ENCODE results near the gene CPNE8. TPM values are rescaled to one million over a fixed set of nuclear protein-coding genes. Genes with fewer than 3 reads are reported as not detected.

CPNE8 gene
- total RNA-seq: 6.5 and 8.1 TPM in 2 replicates

DNA sequence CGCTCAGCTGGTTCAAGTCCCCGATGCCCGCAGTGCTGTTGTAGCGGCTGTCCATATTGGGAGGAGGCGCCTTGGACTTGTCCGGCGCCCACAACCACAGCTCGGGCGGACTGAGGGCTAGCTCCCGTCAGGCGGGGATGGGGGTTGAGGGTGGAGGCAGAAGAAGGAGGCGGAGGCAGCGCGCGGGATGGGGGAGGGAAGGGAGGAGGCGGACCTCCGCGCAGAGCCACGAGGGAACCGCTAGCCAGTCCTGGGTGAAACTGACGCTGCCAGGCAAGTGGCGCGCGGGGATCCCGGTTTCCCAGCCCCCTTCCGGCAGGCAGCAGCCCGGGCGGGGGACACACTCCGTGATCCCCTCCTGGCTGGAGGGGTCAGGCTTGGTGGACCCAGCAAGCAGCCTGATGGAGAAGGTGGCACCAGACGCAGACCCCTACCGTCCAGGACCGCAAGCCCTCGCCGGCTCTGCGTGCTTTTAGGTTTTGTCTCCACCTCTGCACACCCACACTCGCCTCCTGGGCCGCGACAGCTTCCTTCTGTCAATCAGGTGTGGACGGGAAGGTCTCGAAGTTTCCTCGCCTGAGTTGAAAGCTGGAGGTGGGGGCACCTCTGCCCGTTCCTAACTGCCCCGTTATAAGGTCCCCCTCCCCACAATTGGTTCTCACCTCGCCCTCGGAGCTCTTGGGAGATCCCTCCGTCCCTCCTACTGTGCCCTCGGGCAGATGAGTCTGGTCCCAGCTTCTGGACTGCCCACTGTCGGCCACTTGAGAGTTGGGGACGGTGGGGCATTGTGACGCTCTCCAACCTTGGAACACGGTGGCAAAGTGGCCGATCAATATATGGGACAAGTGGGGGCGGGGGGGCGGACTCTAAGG, at the start of gene CPNE8:
Gene CPNE8 (minus strand): TSS at position 112 of the 872 bp plus-strand sequence. CDS start 57 bp downstream, at position 55.

